ENCODE data around the gene RHBDD1. TPM values are rescaled to one million over a fixed set of nuclear protein-coding genes. Genes with fewer than 3 reads are reported as not detected.

Gene RHBDD1
- total and polyA plus RNA-seq, 4 donors = 8.5 to 45.8 (median 16.1) TPM

GRCh38 chr2:227025510-227025909 lies 189.7 kb downstream of the RHBDD1 start:
- Histone ChIP-seq H3K36me3 (ENCODE audit: control insufficient read depth in 4 of 4, insufficient read depth in 3 of 4, low read depth in 1 of 4, low read length in 3 of 4) (no peaks in the 10 kb centered on the region), H3K4me1 (ENCODE audit: control insufficient read depth in 4 of 4, insufficient read depth in 4 of 4, low read length in 3 of 4) (peaks cover 0 to 2% (median 0%) of the 10 kb centered on the region in 4 donors), H3K27me3 (ENCODE audit: control insufficient read depth in 4 of 4, insufficient read depth in 4 of 4, low read length in 3 of 4) (no peaks in the 10 kb centered on the region), H3K9ac (ENCODE audit: low read depth in 1 of 2, low read length in 2 of 2) (no peak overlapping the region), H3K4me3 (ENCODE audit: low read depth in 1 of 3, low read length in 3 of 3) (no peak overlapping the region), H3K9me3 (ENCODE audit: control insufficient read depth in 4 of 4, low read length in 3 of 4) (no peaks in the 10 kb centered on the region), H3K27ac (ENCODE audit: low read depth in 1 of 2, low read length in 2 of 2) (no peak overlapping the region)
- TF ChIP-seq GABPA (IDR thresholded peaks at IDR 0.05 in 1 of 2, conservative IDR thresholded peaks at IDR 0.05 in 1 of 2) = no peak
- TF ChIP-seq MAX (IDR thresholded peaks at IDR 0.05) = no peak
- no peak for TF ChIP-seq CTCF (IDR thresholded peaks at IDR 0.05; ENCODE audit: low read depth, low read length, missing input control)
- TF ChIP-seq FOXA2 (IDR thresholded peaks at IDR 0.05) = no peak
- TF ChIP-seq RXRA (IDR thresholded peaks at IDR 0.05) = no peak
- TF ChIP-seq RAD21 (IDR thresholded peaks at IDR 0.05) = no peak
- no peak for TF ChIP-seq SP1 (IDR thresholded peaks at IDR 0.05)
- TF ChIP-seq EGR1 (IDR thresholded peaks at IDR 0.05; ENCODE audit: low read depth in 2 of 2) = no peak
- no peak for TF ChIP-seq NR2F2 (IDR thresholded peaks at IDR 0.05)
- no peak for TF ChIP-seq FOXA1 (IDR thresholded peaks at IDR 0.05)
- TF ChIP-seq JUND (IDR thresholded peaks at IDR 0.05) = no peak
- TF ChIP-seq HNF4G (IDR thresholded peaks at IDR 0.05) = no peak
- TF ChIP-seq ZBTB33 (IDR thresholded peaks at IDR 0.05) = no peak
- no peak for TF ChIP-seq TAF1 (conservative IDR thresholded peaks at IDR 0.05)
- no peak for DNase-seq (ENCODE audit: low spot score)
- WGBS = 84% methylated on average over 2 of the region's 2 CpGs

GRCh38 chr2:227029426-227030105 lies 193.7 kb downstream of the RHBDD1 start:
- H3K4me1 ChIP-seq (ENCODE audit: control insufficient read depth in 4 of 4, insufficient read depth in 4 of 4, low read length in 3 of 4) = peaks cover 0 to 5% (median under 1%) of the 10 kb centered on the region in 4 donors
- 84% methylated on average over 3 of the region's 3 CpGs for WGBS
- H3K9ac ChIP-seq (ENCODE audit: low read depth in 1 of 2, low read length in 2 of 2) = no peak overlapping the region
- H3K27ac ChIP-seq (ENCODE audit: low read depth in 1 of 2, low read length in 2 of 2) = no peak overlapping the region
- H3K36me3 ChIP-seq (ENCODE audit: control insufficient read depth in 4 of 4, insufficient read depth in 3 of 4, low read depth in 1 of 4, low read length in 3 of 4) = no peaks in the 10 kb centered on the region
- H3K4me3 ChIP-seq (ENCODE audit: low read depth in 1 of 3, low read length in 3 of 3) = no peak overlapping the region
- H3K27me3 ChIP-seq (ENCODE audit: control insufficient read depth in 4 of 4, insufficient read depth in 4 of 4, low read length in 3 of 4) = no peaks in the 10 kb centered on the region
- no peak for DNase-seq (ENCODE audit: low spot score)
- no peaks in the 10 kb centered on the region for H3K9me3 ChIP-seq (ENCODE audit: control insufficient read depth in 4 of 4, low read length in 3 of 4)
- TF ChIP-seq HNF4G (IDR thresholded peaks at IDR 0.05) (no peak), MAX (IDR thresholded peaks at IDR 0.05) (no peak), SP1 (IDR thresholded peaks at IDR 0.05) (no peak), GABPA (IDR thresholded peaks at IDR 0.05 in 1 of 2, conservative IDR thresholded peaks at IDR 0.05 in 1 of 2) (no peak), TAF1 (conservative IDR thresholded peaks at IDR 0.05) (no peak), CTCF (IDR thresholded peaks at IDR 0.05; ENCODE audit: low read depth, low read length, missing input control) (no peak), YY1 (IDR thresholded peaks at IDR 0.05) (no peak), RXRA (IDR thresholded peaks at IDR 0.05) (no peak), HNF4A (conservative IDR thresholded peaks at IDR 0.05) (no peak), FOXA2 (IDR thresholded peaks at IDR 0.05) (no peak), REST (IDR thresholded peaks at IDR 0.05) (no peak), ZBTB33 (IDR thresholded peaks at IDR 0.05) (no peak), ATF3 (IDR thresholded peaks at IDR 0.05) (no peak), FOXA1 (IDR thresholded peaks at IDR 0.05) (no peak), EGR1 (IDR thresholded peaks at IDR 0.05; ENCODE audit: low read depth in 2 of 2) (no peak), NR2F2 (IDR thresholded peaks at IDR 0.05) (no peak)

Measured in liver (tissue), 9 donors.